ENCODE results near the gene GTF2E1.
"Not testable (repeated sequence)": the region's sequence is repeated elsewhere in the genome, so short reads cannot be mapped to it uniquely, and the experiment has no call there.

The GTF2E1 gene

GRCh38 chr3:120742198-120742848 lies at the start of gene GTF2E1, which contains the start of gene RABL3:
Gene GTF2E1, plus strand, starts transcription at chr3:120742744. Its CDS starts 7,809 bp downstream, at chr3:120750553.
Gene RABL3, minus strand, starts transcription at chr3:120742516. Its CDS starts 9 bp downstream, at chr3:120742507.
- peak; percentile 96 for DNase-seq

- DNase-seq, result no peak
Measured at GRCh38 chr3:120693439-120694171, 48.9 kb upstream of the GTF2E1 start.

- no peak for DNase-seq
Measured at GRCh38 chr3:120699333-120699732, 43.2 kb upstream of the GTF2E1 start.

- no peak for DNase-seq
Measured at GRCh38 chr3:120705884-120706582, 36.5 kb upstream of the GTF2E1 start.

- DNase-seq, result no peak
Measured at GRCh38 chr3:120706950-120707349, 35.6 kb upstream of the GTF2E1 start.

- no peak for DNase-seq
Measured at GRCh38 chr3:120708408-120708807, 34.1 kb upstream of the GTF2E1 start.

GRCh38 chr3:120710369-120710768 lies 32.2 kb upstream of the GTF2E1 start:
- no peak for DNase-seq

GRCh38 chr3:120713262-120713661 lies 29.3 kb upstream of the GTF2E1 start:
- DNase-seq, result no peak

GRCh38 chr3:120719167-120719834 lies 23.2 kb upstream of the GTF2E1 start:
- peak; percentile 72 for DNase-seq

- no peak for DNase-seq
Measured at GRCh38 chr3:120726791-120727190, 15.8 kb upstream of the GTF2E1 start.

GRCh38 chr3:120730576-120731542 lies 11.7 kb upstream of the GTF2E1 start:
- no peak for DNase-seq

GRCh38 chr3:120738006-120738405 lies 4.5 kb upstream of the GTF2E1 start:
- not testable (repeated sequence) for DNase-seq

GRCh38 chr3:120741320-120741719 lies 1.2 kb upstream of the GTF2E1 start:
- DNase-seq, result no peak

- DNase-seq, result no peak
Measured at GRCh38 chr3:120741837-120742197, 727 bp upstream of the GTF2E1 start.

- DNase-seq, result peak; percentile 22
Measured at GRCh38 chr3:120742849-120743365, 363 bp downstream of the GTF2E1 start.

GRCh38 chr3:120743556-120744195 lies 1.1 kb downstream of the GTF2E1 start:
- no peak for DNase-seq

GRCh38 chr3:120745466-120745865 lies 2.9 kb downstream of the GTF2E1 start:
- no peak for DNase-seq

- no peak for DNase-seq
Measured at GRCh38 chr3:120749843-120750242, 7.3 kb downstream of the GTF2E1 start.

- no peak for DNase-seq
Measured at GRCh38 chr3:120752230-120752629, 9.7 kb downstream of the GTF2E1 start.

- DNase-seq, result no peak
Measured at GRCh38 chr3:120752865-120753264, 10.3 kb downstream of the GTF2E1 start.

- DNase-seq, result no peak
Measured at GRCh38 chr3:120753810-120754209, 11.3 kb downstream of the GTF2E1 start.
